HCT116 (cell line): ENCODE results near the gene MIS18BP1. TPM values are rescaled to one million over a fixed set of nuclear protein-coding genes. Genes with fewer than 3 reads are reported as not detected.

Experiments
- ATAC-seq: fragments of 200-7000 bp; cut with Tn5 transposase; 2 replicates; pipeline ENCODE4 v1.9.1; 2020; ENCODE audit warnings: mild to moderate bottlenecking, moderate library complexity
- BruUV-seq: library from RNA; stranded (reverse); fragments of 400-500 nt; replicated peaks from 2 replicates; lab custom pipeline; 2021; lab: Mats Ljungman, UMichigan
- CTCF ChIA-PET: fragments of 300-600 bp; sonication (Branson Sonifier 250); formaldehyde crosslinking; loops from one replicate; lab custom pipeline; 2021; ENCODE audit warnings: antibody characterized with exemption; lab: Charles Lee
- POLR2A ChIA-PET: fragments of 300-600, 350-600 bp; sonication (Branson Sonifier 250); formaldehyde crosslinking; loops from one replicate; lab custom pipeline; 2021; ENCODE audit warnings: antibody characterized with exemption; lab: Charles Lee
- RAD21 ChIA-PET, 2 experiments: fragments of 300-600 bp; sonication (Branson Sonifier 250); formaldehyde crosslinking; loops; one replicate each; lab custom pipeline; 2023; ENCODE audit warnings: low total read pairs in 2 of 2; ENCODE audit not compliant: uncharacterized antibody in 2 of 2, unreplicated experiment in 2 of 2, low non-redundant PET in 1 of 2; lab: Charles Lee
- DNase-seq: peaks from one replicate; pipeline ENCODE4 v3.0.0-alpha.2; 2010; ENCODE audit warnings: low read depth, low spot score
- H2AFZ ChIP-seq: fragments of 200-600 bp; shearing (Covaris generic), sonication (generic); 2 replicates; pipeline ENCODE4 v1.6.1; 2017; ENCODE audit warnings: low read depth, mixed run types, mixed read lengths, antibody characterized with exemption, low read length; ENCODE audit not compliant: poor library complexity, severe bottlenecking
- H3K27ac ChIP-seq: 2 replicates; pipeline ENCODE4 v1.5.1; 2012; ENCODE audit warnings: low read depth, low read length
- H3K27me3 ChIP-seq: fragments of 200-600 bp; sonication (generic); 2 replicates; pipeline ENCODE4 v1.6.1; 2016; ENCODE audit warnings: mixed run types, low read length, mixed read lengths; ENCODE audit not compliant: insufficient read depth
- H3K36me3 ChIP-seq, 2 experiments: fragments of 200-500 bp in 1 of 2; fragments of 200-600 bp in 1 of 2; sonication (Bioruptor generic) in 1 of 2; sonication (generic) in 1 of 2; 2 replicates each; pipeline versions ENCODE4 v1.5.1 to v1.6.1; 2014 to 2016; ENCODE audit warnings: low read length in 2 of 2, inconsistent platforms in 1 of 2, mixed read lengths in 1 of 2, mixed run types in 1 of 2; ENCODE audit not compliant: insufficient read depth in 2 of 2, control insufficient read depth in 1 of 2
- H3K4me1 ChIP-seq, 2 experiments: fragments of 200-600 bp in 1 of 2; sonication (generic) in 1 of 2; 2 replicates each; pipeline versions ENCODE4 v1.5.1 to v1.6.1; 2012 to 2017; ENCODE audit warnings: low read length in 2 of 2, inconsistent platforms in 1 of 2, mild to moderate bottlenecking in 1 of 2, mixed read lengths in 1 of 2, mixed run types in 1 of 2, moderate library complexity in 1 of 2; ENCODE audit not compliant: insufficient read depth in 2 of 2, control insufficient read depth in 1 of 2
- H3K4me2 ChIP-seq: fragments of 200-600 bp; sonication (generic); 2 replicates; pipeline ENCODE4 v1.6.1; 2017; ENCODE audit warnings: mixed run types, low read length, mixed read lengths
- H3K4me3 ChIP-seq, 2 experiments: fragments of 200-600 bp in 1 of 2; sonication (generic) in 1 of 2; replicated peaks in 1 of 2; 2 replicates each; pipeline ENCODE4 v1.5.1; 2011 to 2016; ENCODE audit warnings: low read length in 2 of 2, control low read depth in 1 of 2, low read depth in 1 of 2, mild to moderate bottlenecking in 1 of 2, mixed read lengths in 1 of 2, mixed run types in 1 of 2
- H3K79me2 ChIP-seq: fragments of 200-600 bp; sonication (generic); 2 replicates; pipeline ENCODE4 v1.6.1; 2017; ENCODE audit warnings: mild to moderate bottlenecking, mixed run types, low read length, moderate library complexity, mixed read lengths; ENCODE audit not compliant: insufficient read depth
- H3K9ac ChIP-seq: fragments of 200-600 bp; sonication (generic); 2 replicates; pipeline ENCODE4 v1.6.1; 2016; ENCODE audit warnings: low read length, mixed read lengths
- H3K9me2 ChIP-seq: fragments of 200-600 bp; sonication (generic), shearing (Covaris generic); 2 replicates; pipeline ENCODE4 v1.6.1; 2017; ENCODE audit warnings: mixed run types, mild to moderate bottlenecking, moderate library complexity; ENCODE audit not compliant: insufficient read depth
- H3K9me3 ChIP-seq, 2 experiments: fragments of 200-500 bp in 1 of 2; fragments of 200-600 bp in 1 of 2; sonication (Bioruptor generic) in 1 of 2; sonication (generic) in 1 of 2; 2 replicates each; pipeline ENCODE4 v1.6.1; 2014 to 2017; ENCODE audit warnings: low read length in 2 of 2, mixed read lengths in 2 of 2, inconsistent platforms in 1 of 2, low read depth in 1 of 2, mild to moderate bottlenecking in 1 of 2, mixed run types in 1 of 2, moderate library complexity in 1 of 2; ENCODE audit not compliant: control insufficient read depth in 1 of 2, insufficient read depth in 1 of 2
- H4K20me1 ChIP-seq: fragments of 200-600 bp; sonication (generic), shearing (Covaris generic); 2 replicates; pipeline ENCODE4 v1.6.1; 2017; ENCODE audit warnings: mixed run types, mild to moderate bottlenecking, moderate library complexity; ENCODE audit not compliant: insufficient read depth
- CEBPB ChIP-seq: IDR thresholded peaks from 2 replicates; pipeline ENCODE4 v1.6.1; 2012; ENCODE audit warnings: low read depth
- EGR1 ChIP-seq: IDR thresholded peaks from 2 replicates; pipeline ENCODE4 v1.6.1; 2012; ENCODE audit warnings: low read depth
- JUND ChIP-seq: IDR thresholded peaks from 2 replicates; pipeline ENCODE4 v1.6.1; 2012
- POLR2AphosphoS5 ChIP-seq: IDR thresholded peaks from 2 replicates; pipeline ENCODE4 v1.6.1; 2011; ENCODE audit warnings: mild to moderate bottlenecking, low read depth, low read length, moderate library complexity
- RAD21 ChIP-seq: IDR thresholded peaks from 2 replicates; pipeline ENCODE4 v1.6.1; 2012; ENCODE audit warnings: low read depth, mild to moderate bottlenecking
- SP1 ChIP-seq: IDR thresholded peaks from 2 replicates; pipeline ENCODE4 v1.6.1; 2012; ENCODE audit warnings: low read depth
- TCF7L2 ChIP-seq: IDR thresholded peaks from 2 replicates; pipeline ENCODE4 v1.7.0; 2011; ENCODE audit warnings: borderline replicate concordance, inconsistent platforms; ENCODE audit not compliant: insufficient read depth, insufficient read length; ENCODE audit errors: extremely low read depth
- YY1 ChIP-seq: IDR thresholded peaks from 2 replicates; pipeline ENCODE4 v1.6.1; 2011; ENCODE audit warnings: low read length, low read depth, moderate library complexity, mild to moderate bottlenecking; ENCODE audit not compliant: insufficient replicate concordance; ENCODE audit errors: extremely low read depth
- ZFX ChIP-seq: fragments of 450-650 bp; IDR thresholded peaks from 2 replicates; pipeline ENCODE4 v1.6.1; 2017
- intact Hi-C: fragments of 100-400 bp; cut with micrococcal nuclease; formaldehyde crosslinking; loops from 2 replicates; pipeline ENCODE4 v1.10.0; 2022
- total RNA-seq: library from RNA; stranded (reverse); gene quantifications from one replicate; pipeline ENCODE4 v1.2.1, GENCODE V29; 2021; ENCODE audit not compliant: unreplicated experiment
- TF ChIP-seq, protein P1 (sequence below): IDR thresholded peaks from 2 replicates; pipeline ENCODE4 v1.6.1; 2011; ENCODE audit warnings: mild to moderate bottlenecking, low read length, moderate library complexity; ENCODE audit not compliant: insufficient replicate concordance; ENCODE audit errors: extremely low read depth

Gene MIS18BP1
- total RNA-seq, 1 experiment from 2014 or later, result 37.9 TPM

DNA sequence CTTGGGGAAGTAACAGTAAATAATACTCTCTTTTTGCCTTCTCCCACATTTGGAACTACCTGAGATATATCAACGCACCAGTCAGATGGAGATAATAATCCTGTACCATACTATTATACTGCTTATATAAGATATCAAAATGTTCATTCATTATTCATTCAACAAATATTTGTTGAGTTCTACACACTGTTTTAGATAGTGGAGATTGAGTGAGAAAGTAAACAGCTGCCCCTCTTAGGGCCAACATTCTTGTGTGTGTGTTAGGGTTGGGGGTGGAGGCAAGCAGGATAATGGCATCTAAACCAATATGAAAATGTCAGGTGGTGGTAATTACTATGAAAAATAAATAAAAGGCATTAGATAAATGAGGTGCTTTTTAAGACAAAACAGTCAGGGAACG, 14.0 kb downstream of the MIS18BP1 start:
- CTCF ChIA-PET, result no interaction called here
- no peak for DNase-seq
- Histone ChIP-seq H3K27me3 (no peaks in the 10 kb centered on the region), H3K9me3 (no peaks in the 10 kb centered on the region), H3K79me2 (peaks cover 14% of the 10 kb centered on the region), H3K4me2 (no peak overlapping the region), H3K27ac (no peak overlapping the region), H2AFZ (no peak overlapping the region), H4K20me1 (peaks cover 3% of the 10 kb centered on the region; the same call in 1 of the 2 replicates), H3K4me3 (no peak overlapping the region), H3K36me3 (peaks cover 12 to 20% of the 10 kb centered on the region in 2 experiments), H3K4me1 (no peaks in the 10 kb centered on the region), H3K9me2 (no peaks in the 10 kb centered on the region), H3K9ac (no peak overlapping the region)
- RAD21 ChIA-PET, result no interaction called here
- POLR2A ChIA-PET, result no interaction called here
- no TSS peak for BruUV-seq
- intact Hi-C loops, result no loop called here
- no peak for TF ChIP-seq SP1
- TF ChIP-seq RAD21, result no peak
- TF ChIP-seq ZFX, result no peak
- TF ChIP-seq TCF7L2, result no peak
- no peak for ATAC-seq

DNA sequence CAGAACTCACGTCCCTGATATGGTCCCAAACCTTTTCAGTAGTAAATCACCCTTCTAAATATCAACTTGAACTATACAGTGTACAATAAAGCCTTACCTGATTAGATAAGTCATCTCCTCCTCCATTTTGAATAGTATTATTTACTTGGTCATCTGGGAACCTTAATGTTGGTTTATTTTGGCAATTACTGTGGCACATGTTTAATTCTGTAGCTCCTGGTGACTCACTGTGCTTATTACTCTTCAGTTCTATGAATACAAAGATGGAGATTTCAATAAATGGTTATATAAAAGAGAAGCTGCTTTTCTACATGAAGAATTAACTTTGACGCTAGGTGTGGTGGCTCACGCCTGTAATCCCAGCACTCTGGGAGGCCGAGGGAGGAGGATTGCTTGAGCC, 25.4 kb downstream of the MIS18BP1 start:
- Histone ChIP-seq H3K4me1 (no peaks in the 10 kb centered on the region), H2AFZ (no peak overlapping the region), H3K4me2 (no peak overlapping the region)
- CTCF ChIA-PET, result no interaction called here
- RAD21 ChIA-PET, result no interaction called here
- intact Hi-C loops, result no loop called here
- no peak for ATAC-seq
- TF ChIP-seq CEBPB, result no peak
- no peak for TF ChIP-seq SP1
- TF ChIP-seq YY1, result no peak
- no peak for TF ChIP-seq EGR1
- TF ChIP-seq, protein P1, sequence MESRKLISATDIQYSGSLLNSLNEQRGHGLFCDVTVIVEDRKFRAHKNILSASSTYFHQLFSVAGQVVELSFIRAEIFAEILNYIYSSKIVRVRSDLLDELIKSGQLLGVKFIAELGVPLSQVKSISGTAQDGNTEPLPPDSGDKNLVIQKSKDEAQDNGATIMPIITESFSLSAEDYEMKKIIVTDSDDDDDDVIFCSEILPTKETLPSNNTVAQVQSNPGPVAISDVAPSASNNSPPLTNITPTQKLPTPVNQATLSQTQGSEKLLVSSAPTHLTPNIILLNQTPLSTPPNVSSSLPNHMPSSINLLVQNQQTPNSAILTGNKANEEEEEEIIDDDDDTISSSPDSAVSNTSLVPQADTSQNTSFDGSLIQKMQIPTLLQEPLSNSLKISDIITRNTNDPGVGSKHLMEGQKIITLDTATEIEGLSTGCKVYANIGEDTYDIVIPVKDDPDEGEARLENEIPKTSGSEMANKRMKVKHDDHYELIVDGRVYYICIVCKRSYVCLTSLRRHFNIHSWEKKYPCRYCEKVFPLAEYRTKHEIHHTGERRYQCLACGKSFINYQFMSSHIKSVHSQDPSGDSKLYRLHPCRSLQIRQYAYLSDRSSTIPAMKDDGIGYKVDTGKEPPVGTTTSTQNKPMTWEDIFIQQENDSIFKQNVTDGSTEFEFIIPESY, result no peak
- TF ChIP-seq JUND, result no peak
- TF ChIP-seq TCF7L2, result no peak
- TF ChIP-seq POLR2AphosphoS5, result no peak
- TF ChIP-seq, all 23 proteins: peak for 0
- Histone ChIP-seq H4K20me1 (peaks cover 3% of the 10 kb centered on the region; the same call in 1 of the 2 replicates), H3K9ac (no peak overlapping the region), H3K9me3 (no peaks in the 10 kb centered on the region), H3K36me3 (peaks cover 65 to 66% of the 10 kb centered on the region in 2 experiments), H3K4me3 (no peak overlapping the region), H3K27ac (no peak overlapping the region), H3K27me3 (no peaks in the 10 kb centered on the region), H3K9me2 (no peaks in the 10 kb centered on the region), H3K79me2 (peaks cover 40% of the 10 kb centered on the region)
- POLR2A ChIA-PET, result no interaction called here
- BruUV-seq, result no TSS peak
- no peak for DNase-seq
